ENCODE measurements around the gene SLC41A3.
"Not testable (repeated sequence)": the region's sequence is repeated elsewhere in the genome, so short reads cannot be mapped to it uniquely, and the experiment has no call there.

The SLC41A3 gene

GRCh38 chr3:125975245-125976002 is 108.5 kb downstream of the SLC41A3 start:
- DNase-seq = not testable (repeated sequence)

GRCh38 chr3:125971997-125972944 is 111.7 kb downstream of the SLC41A3 start:
- DNase-seq = peak; percentile 55

GRCh38 chr3:125968701-125969592 is 115.0 kb downstream of the SLC41A3 start, which contains the start of gene ROPN1B:
Gene ROPN1B (plus strand): TSS chr3:125969178. CDS start chr3:125972055, 2,877 bp downstream.
- DNase-seq = not testable (repeated sequence)

GRCh38 chr3:125968121-125968520 is 115.8 kb downstream of the SLC41A3 start:
- DNase-seq = not testable (repeated sequence)

GRCh38 chr3:125967156-125967555 is 116.8 kb downstream of the SLC41A3 start:
- no peak for DNase-seq

- DNase-seq = no peak
Observed at GRCh38 chr3:125965505-125965904, 118.4 kb downstream of the SLC41A3 start.

- DNase-seq = not testable (repeated sequence)
Observed at GRCh38 chr3:125963834-125964233, 120.1 kb downstream of the SLC41A3 start.

GRCh38 chr3:125961289-125961589 is 122.7 kb downstream of the SLC41A3 start:
- DNase-seq = no peak

- no peak for DNase-seq
Observed at GRCh38 chr3:125960456-125961288, 123.3 kb downstream of the SLC41A3 start.

- DNase-seq = no peak
Observed at GRCh38 chr3:125960066-125960424, 123.9 kb downstream of the SLC41A3 start.

GRCh38 chr3:125959317-125960065 is 124.4 kb downstream of the SLC41A3 start:
- no peak for DNase-seq

- no peak for DNase-seq
Observed at GRCh38 chr3:125958511-125959316, 125.2 kb downstream of the SLC41A3 start.

- DNase-seq = no peak
Observed at GRCh38 chr3:125957674-125958510, 126.0 kb downstream of the SLC41A3 start.

- not testable (repeated sequence) for DNase-seq
Observed at GRCh38 chr3:125957020-125957419, 126.9 kb downstream of the SLC41A3 start.

Measured in NCI-H1694 treated with DMSO at 0.1 percent for 48 hours (cell line).